Right lobe of liver (tissue), 6 donors: ENCODE measurements around the gene OTUD1. TPM values are rescaled to one million over a fixed set of nuclear protein-coding genes. Genes with fewer than 3 reads are reported as not detected.
"Not testable (repeated sequence)": the region's sequence is repeated elsewhere in the genome, so short reads cannot be mapped to it uniquely, and the experiment has no call there.

Experiments
- ATAC-seq, 4 donors: fragments of 200-7000 bp; cut with Tn5 transposase; one replicate each; pipeline ENCODE4 v1.9.1; 2020; ENCODE audit warnings: mild to moderate bottlenecking in 4 of 4, moderate library complexity in 4 of 4
- DNase-seq, 3 donors: peaks; one replicate each; pipeline ENCODE4 v3.0.0-alpha.2; 2020
- H3K27ac ChIP-seq, 3 donors: fragments of 200-600 bp; one replicate each; pipeline ENCODE4 v1.8.0; 2022
- H3K27me3 ChIP-seq, 2 donors: fragments of 200-600 bp; one replicate each; pipeline ENCODE4 v1.8.0; 2022
- H3K36me3 ChIP-seq, 4 donors: fragments of 200-600 bp; sonication (generic) in 1 of 4; one replicate each; pipeline versions ENCODE4 v1.5.1 to v1.8.0; 2017 to 2022; ENCODE audit warnings: control low read depth in 1 of 4
- H3K4me1 ChIP-seq, 4 donors: fragments of 200-600 bp; sonication (generic) in 1 of 4; one replicate each; pipeline versions ENCODE4 v1.5.1 to v1.8.0; 2017 to 2022; ENCODE audit warnings: control low read depth in 1 of 4
- H3K4me3 ChIP-seq, 3 donors: fragments of 200-600 bp; one replicate each; pipeline ENCODE4 v1.8.0; 2022
- H3K9me3 ChIP-seq, 4 donors: fragments of 200-600 bp; sonication (generic) in 1 of 4; one replicate each; pipeline versions ENCODE4 v1.5.1 to v1.8.0; 2017 to 2022; ENCODE audit warnings: control low read depth in 1 of 4
- POLR2A ChIP-seq: fragments of 450-650 bp; IDR thresholded peaks from one replicate; pipeline ENCODE4 v1.6.1; 2017; ENCODE audit warnings: antibody characterized with exemption, mild to moderate bottlenecking
- WGBS: methylation state at CpG from one replicate; pipeline ENCODE4 v1.1.6; 2018; ENCODE audit warnings: low coverage, low lambda C conversion rate; ENCODE audit not compliant: insufficient coverage; ENCODE audit errors: missing lambda C conversion rate; 5-methylcytosine and 5-hydroxymethylcytosine counted together
- intact Hi-C, 2 donors: fragments of 100-400 bp; cut with DNase I; formaldehyde crosslinking; loops; one replicate each; pipeline versions ENCODE4 v1.11.2 to v1.14.1; 2022
- long read RNA-seq: library from polyadenylated mRNA; unstranded; transcript quantifications from one replicate; pipeline ENCODE4 v2.0.0, GENCODE V29; 2019
- total RNA-seq, 6 experiments: library from RNA; depleted of rRNA in 2 of 6; stranded (reverse); fragments of >200 nt in 2 of 6; fragmentation: NEBNext Ultra II Directional in 3 of 6; extraction: Animal tissue kit (Norgen Biotek cat#: 25700) in 3 of 6; gene quantifications; one replicate each; pipeline versions ENCODE4 v1.1.0 to v1.2.4, GENCODE V29; 2016 to 2023
- TF ChIP-seq, protein P1 (sequence below), 4 donors: fragments of 200-600 bp in 3 of 4; fragments of 450-650 bp in 1 of 4; IDR thresholded peaks; one replicate each; pipeline versions ENCODE4 v1.5.1 to v1.8.0; 2016 to 2022; ENCODE audit warnings: antibody characterized with exemption in 4 of 4, mild to moderate bottlenecking in 2 of 4
- donor health status: DM: no; HTN: yes; CAD: no.
- donor health status: DM: no; HTN: no; CAD: no.
- donor health status: DM: no; HTN: no; CAD: no.
- donor health status: DM: no; HTN: yes; CAD: no.
- donor health status: DM: no; HTN: yes; CAD: no.

Gene OTUD1, protein sequence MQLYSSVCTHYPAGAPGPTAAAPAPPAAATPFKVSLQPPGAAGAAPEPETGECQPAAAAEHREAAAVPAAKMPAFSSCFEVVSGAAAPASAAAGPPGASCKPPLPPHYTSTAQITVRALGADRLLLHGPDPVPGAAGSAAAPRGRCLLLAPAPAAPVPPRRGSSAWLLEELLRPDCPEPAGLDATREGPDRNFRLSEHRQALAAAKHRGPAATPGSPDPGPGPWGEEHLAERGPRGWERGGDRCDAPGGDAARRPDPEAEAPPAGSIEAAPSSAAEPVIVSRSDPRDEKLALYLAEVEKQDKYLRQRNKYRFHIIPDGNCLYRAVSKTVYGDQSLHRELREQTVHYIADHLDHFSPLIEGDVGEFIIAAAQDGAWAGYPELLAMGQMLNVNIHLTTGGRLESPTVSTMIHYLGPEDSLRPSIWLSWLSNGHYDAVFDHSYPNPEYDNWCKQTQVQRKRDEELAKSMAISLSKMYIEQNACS
- total RNA-seq = 1 to 10 TPM; 3.2 to 6.4 (median 4.5) TPM
- long read RNA-seq = 0 reads

DNA sequence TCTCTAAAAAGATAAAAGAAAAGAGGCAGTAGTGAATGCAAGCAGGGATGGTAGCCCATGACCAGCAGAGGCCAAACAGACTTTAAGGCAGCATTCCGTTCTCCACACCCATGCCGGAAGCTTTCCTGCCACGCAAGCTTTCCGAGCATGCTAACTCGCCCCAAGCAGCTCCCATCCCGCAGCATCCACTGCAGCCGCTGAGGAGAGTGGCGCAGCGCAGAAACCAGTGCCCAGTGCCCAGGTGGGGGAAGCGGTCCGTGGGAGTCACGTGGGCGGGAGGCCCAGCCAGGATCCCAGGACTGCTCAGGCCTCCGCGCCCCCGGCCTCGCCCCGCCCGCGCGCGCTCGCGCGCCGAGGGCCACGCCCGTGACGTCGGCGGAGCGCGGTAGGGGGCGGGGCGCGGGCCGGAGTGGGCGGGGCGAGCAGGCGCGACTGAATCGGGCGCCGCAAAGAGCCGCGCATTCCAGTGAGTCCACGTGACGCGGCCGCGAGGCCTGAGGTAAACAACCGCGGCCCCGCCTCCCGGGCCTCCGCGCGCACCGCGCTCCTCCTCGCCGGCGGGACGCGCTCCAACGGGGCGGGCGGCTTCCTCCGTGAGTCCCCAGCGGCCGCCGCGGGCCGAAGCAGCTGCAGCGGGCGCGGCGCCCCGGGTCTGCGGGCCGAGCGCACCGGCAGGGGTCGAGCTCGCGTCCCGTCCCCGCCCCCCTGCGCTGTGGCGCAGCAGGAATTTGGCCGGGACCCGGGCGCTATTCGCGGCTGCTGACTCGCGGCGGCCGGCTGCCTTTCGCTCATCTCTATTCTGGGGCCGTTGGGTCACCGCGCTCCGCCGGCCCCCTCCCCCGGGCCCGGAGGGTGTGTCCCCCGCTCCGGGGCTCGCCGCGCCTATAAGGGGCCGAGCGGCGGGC lies at the start of gene OTUD1:
TSS of gene OTUD1 (plus strand) at position 529 of the 905 bp plus-strand sequence. CDS start 383 bp downstream, outside the sequence.
- DNase-seq (peak; percentile 98), ATAC-seq (peak; percentile 89 to 93 (median 91))
- Histone ChIP-seq H3K27ac (peak within 1 kb of the TSS; percentile 93 to 97 (median 95)), H3K4me3 (peak within 1 kb of the TSS; percentile 67 to 77 (median 76)), H3K36me3 (peaks cover 0 to under 1% (median 0%) of the 10 kb centered on the region in 4 donors), H3K9me3 (no peaks in the 10 kb centered on the region), H3K4me1 (peaks cover 0 to 32% (median 13%) of the 10 kb centered on the region in 4 donors), H3K27me3 (no peaks in the 10 kb centered on the region)
- intact Hi-C loops = no loop called here
- peak; percentile 94 for TF ChIP-seq POLR2A
- TF ChIP-seq, protein P1, sequence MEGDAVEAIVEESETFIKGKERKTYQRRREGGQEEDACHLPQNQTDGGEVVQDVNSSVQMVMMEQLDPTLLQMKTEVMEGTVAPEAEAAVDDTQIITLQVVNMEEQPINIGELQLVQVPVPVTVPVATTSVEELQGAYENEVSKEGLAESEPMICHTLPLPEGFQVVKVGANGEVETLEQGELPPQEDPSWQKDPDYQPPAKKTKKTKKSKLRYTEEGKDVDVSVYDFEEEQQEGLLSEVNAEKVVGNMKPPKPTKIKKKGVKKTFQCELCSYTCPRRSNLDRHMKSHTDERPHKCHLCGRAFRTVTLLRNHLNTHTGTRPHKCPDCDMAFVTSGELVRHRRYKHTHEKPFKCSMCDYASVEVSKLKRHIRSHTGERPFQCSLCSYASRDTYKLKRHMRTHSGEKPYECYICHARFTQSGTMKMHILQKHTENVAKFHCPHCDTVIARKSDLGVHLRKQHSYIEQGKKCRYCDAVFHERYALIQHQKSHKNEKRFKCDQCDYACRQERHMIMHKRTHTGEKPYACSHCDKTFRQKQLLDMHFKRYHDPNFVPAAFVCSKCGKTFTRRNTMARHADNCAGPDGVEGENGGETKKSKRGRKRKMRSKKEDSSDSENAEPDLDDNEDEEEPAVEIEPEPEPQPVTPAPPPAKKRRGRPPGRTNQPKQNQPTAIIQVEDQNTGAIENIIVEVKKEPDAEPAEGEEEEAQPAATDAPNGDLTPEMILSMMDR (IDR thresholded peaks at IDR 0.05) = peak in 1 of 4 donors; percentile 28
- WGBS = 1% methylated on average over 16 of the region's 115 CpGs

DNA sequence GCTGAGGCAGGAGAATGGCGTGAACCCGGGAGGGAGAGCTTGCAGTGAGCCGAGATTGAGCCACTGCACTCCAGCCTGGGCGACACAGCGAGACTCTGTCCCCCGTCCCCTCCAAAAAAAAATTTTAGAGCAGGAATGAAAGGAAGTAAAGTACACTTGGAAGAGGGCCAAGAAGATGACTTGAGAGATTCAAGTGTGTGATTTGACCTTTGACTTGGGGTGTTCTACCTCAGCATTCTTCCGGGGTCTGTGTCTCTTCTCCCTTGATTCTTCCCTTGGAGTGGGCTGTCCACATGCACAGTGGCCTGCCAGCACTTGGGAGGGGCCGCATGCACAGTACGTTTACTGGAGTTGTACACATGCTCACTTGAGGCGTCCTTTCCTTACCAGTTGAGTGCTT lies 48.5 kb upstream of the OTUD1 start:
- H3K27ac ChIP-seq, DNase-seq, H3K9me3 ChIP-seq, intact Hi-C loops, H3K4me1 ChIP-seq, H3K4me3 ChIP-seq, H3K36me3 ChIP-seq, H3K27me3 ChIP-seq, ATAC-seq: not testable (repeated sequence)
- 94% methylated on average over 9 of the region's 10 CpGs for WGBS

DNA sequence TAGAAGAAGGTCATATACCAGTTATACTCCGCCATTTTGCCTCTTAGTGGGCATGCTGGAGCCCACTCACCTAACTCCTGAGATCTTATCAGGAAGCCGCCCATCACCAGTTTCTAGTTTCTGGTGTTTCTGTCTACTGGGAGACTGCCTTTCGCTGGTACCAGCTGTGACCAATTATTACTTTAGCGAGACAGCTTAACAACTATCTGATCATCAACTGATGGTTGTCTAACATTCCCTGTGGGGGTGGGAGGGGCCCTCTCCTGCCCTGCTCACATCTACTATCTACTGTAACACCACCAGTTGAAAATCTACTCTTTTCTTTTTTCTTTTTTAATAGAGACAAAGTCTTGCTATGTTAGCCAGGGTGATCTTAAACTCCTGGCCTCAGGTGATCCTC lies 48.1 kb upstream of the OTUD1 start:
- no peak for TF ChIP-seq POLR2A
- TF ChIP-seq, protein P1 (IDR thresholded peaks at IDR 0.05) = no peak
- no peaks in the 10 kb centered on the region for H3K27me3 ChIP-seq
- ATAC-seq (no peak), DNase-seq (no peak)
- no peaks in the 10 kb centered on the region for H3K4me1 ChIP-seq
- no peaks in the 10 kb centered on the region for H3K9me3 ChIP-seq
- intact Hi-C loops = no loop called here
- H3K27ac ChIP-seq = no peak overlapping the region
- no peak overlapping the region for H3K4me3 ChIP-seq
- no peaks in the 10 kb centered on the region for H3K36me3 ChIP-seq
- WGBS = 77% methylated on average over 4 of the region's 4 CpGs

DNA sequence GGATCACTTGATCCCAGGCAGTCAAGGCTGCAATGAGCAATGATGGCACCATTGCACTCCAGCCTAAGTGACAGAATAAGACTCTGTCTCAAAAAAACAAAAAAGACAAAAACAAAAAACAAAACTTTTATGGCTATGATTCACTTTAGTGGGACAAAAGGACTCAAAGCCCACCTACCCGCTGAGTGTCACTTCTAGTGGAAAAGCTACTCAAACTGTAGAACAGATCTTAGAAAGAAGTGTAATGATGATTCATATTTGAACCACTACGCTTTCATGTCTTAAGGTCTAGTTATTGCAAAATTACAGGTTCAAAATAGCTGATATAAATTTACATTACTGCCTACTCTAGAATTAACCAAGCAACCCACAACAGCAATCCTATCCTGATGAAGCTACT lies 47.1 kb upstream of the OTUD1 start:
- intact Hi-C loops = no loop called here
- WGBS = 85% methylated on average over 2 of the region's 2 CpGs
- H3K36me3 ChIP-seq = no peaks in the 10 kb centered on the region

More for the DNA sequence above, 47.1 kb upstream of the OTUD1 start:
- no peak for DNase-seq
- Histone ChIP-seq H3K4me1 (no peaks in the 10 kb centered on the region), H3K9me3 (no peaks in the 10 kb centered on the region), H3K4me3 (no peak overlapping the region), H3K27me3 (no peaks in the 10 kb centered on the region), H3K27ac (no peak overlapping the region)
- ATAC-seq = no peak
- TF ChIP-seq, protein P1 (IDR thresholded peaks at IDR 0.05) = no peak
- no peak for TF ChIP-seq POLR2A
